SK-N-MC (cell line): ENCODE data around the gene GALT.

Experiments
- DNase-seq: peaks from one replicate; pipeline ENCODE4 v3.0.0-alpha.2; 2011; ENCODE audit warnings: low read depth, low spot score
- H3K27ac ChIP-seq: fragments of 200-600 bp; sonication (generic); 2 replicates; pipeline ENCODE4 v1.5.1; 2016; ENCODE audit warnings: mixed run types
- H3K36me3 ChIP-seq: fragments of 200-600 bp; sonication (generic); 2 replicates; pipeline ENCODE4 v1.6.1; 2017; ENCODE audit warnings: antibody characterized with exemption, low read length, mixed read lengths; ENCODE audit not compliant: insufficient read depth
- H3K4me3 ChIP-seq: fragments of 200-600 bp; sonication (generic); 2 replicates; pipeline ENCODE4 v1.5.1; 2016
- H3K9ac ChIP-seq: fragments of 200-600 bp; sonication (generic); 2 replicates; pipeline ENCODE4 v1.8.0; 2017; ENCODE audit warnings: mixed run types, mixed read lengths; ENCODE audit not compliant: insufficient read length
- H3K9me3 ChIP-seq: fragments of 200-600 bp; sonication (generic); 2 replicates; pipeline ENCODE4 v1.6.1; 2017; ENCODE audit warnings: low read depth, mild to moderate bottlenecking, antibody characterized with exemption, low read length, moderate library complexity, mixed read lengths
- EZH2 ChIP-seq: fragments of 200-600 bp; sonication (generic); IDR thresholded peaks from one replicate; pipeline ENCODE4 v1.6.1; 2017; ENCODE audit warnings: antibody characterized with exemption
- FOXP2 ChIP-seq: optimal IDR thresholded peaks from 2 replicates; pipeline ENCODE3; 2011; ENCODE audit warnings: mild to moderate bottlenecking, moderate library complexity; ENCODE audit not compliant: insufficient read depth; ENCODE audit errors: extremely low read length, control extremely low read depth
- POLR2AphosphoS5 ChIP-seq: IDR thresholded peaks from 2 replicates; pipeline ENCODE4 v1.6.1; 2012; ENCODE audit warnings: mild to moderate bottlenecking, low read depth, low read length, borderline replicate concordance

GALT gene

DNA sequence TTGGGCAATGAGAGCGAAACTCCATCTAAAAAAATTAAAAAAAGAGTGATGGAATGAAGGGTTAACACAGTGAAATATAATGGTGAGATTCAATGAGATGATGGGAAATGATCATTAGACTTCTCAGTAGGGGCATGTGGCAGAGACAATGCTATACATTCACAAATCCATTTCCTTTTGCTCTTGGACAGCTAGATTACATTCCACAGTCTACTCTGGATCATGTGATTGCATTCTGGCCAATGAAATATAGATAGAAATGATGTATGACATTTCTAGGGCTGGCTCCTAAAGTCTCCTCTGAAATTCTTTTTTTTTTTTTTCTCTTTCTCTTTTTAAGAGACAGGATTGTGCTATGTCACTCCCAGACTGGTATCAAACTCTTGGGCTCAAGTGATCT, 3.8 kb upstream of the GALT start:
- Histone ChIP-seq H3K9ac (no peak overlapping the region), H3K36me3 (no peaks in the 10 kb centered on the region; the same call in 1 of the 2 replicates), H3K4me3 (no peak overlapping the region), H3K27ac (0 out of 2 replicates have a peak overlapping the region, but pooled peaks have one; percentile 16), H3K9me3 (no peaks in the 10 kb centered on the region)
- TF ChIP-seq POLR2AphosphoS5 = no peak
- no peak for TF ChIP-seq FOXP2
- no peak for TF ChIP-seq EZH2
- DNase-seq = no peak

DNA sequence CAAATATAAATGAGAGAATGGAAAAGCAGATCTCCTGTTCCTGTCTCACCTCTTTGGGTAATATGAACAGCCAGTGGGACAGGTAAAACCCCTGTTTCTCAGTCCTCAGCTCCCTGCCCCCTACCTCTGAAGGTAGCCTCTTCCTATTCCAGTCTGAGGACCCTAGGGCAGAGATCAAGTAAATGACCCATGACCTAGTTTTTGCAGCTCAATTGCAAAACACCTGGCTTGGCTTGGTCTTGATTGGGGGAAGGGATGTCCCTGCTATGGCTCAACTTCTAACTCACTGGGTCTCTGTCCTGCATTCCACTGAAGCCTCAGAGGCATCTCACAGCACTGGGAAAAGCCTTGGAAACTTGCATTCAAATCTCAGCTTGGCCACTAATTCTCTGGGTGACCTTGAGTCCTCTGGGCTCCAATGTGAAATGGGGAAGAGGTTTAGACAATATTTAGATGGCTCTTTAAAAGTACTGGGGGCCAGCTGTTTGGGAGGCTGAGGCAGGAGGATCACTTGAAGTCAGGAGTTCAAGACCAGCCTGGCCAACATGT, 1.6 kb upstream of the GALT start:
- H3K27ac ChIP-seq = no peak overlapping the region
- no peak for DNase-seq
- H3K36me3 ChIP-seq = peaks cover 16% of the 10 kb centered on the region; the same call in 1 of the 2 replicates
- H3K4me3 ChIP-seq = no peak overlapping the region
- no peak for TF ChIP-seq FOXP2
- TF ChIP-seq EZH2 = no peak
- TF ChIP-seq POLR2AphosphoS5 = no peak
- H3K9ac ChIP-seq = no peak overlapping the region
- no peaks in the 10 kb centered on the region for H3K9me3 ChIP-seq

DNA sequence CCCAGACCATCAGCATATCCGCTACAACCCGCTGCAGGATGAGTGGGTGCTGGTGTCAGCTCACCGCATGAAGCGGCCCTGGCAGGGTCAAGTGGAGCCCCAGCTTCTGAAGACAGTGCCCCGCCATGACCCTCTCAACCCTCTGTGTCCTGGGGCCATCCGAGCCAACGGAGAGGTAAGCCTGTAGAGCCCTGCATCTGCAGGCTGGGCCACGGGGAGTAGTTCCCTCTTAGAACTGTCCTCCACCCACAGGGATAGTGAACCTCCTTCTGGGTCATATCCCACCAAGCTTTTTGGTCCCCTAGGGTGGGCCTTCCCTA, 569 bp downstream of the GALT start:
- no peak overlapping the region for H3K27ac ChIP-seq

DNA sequence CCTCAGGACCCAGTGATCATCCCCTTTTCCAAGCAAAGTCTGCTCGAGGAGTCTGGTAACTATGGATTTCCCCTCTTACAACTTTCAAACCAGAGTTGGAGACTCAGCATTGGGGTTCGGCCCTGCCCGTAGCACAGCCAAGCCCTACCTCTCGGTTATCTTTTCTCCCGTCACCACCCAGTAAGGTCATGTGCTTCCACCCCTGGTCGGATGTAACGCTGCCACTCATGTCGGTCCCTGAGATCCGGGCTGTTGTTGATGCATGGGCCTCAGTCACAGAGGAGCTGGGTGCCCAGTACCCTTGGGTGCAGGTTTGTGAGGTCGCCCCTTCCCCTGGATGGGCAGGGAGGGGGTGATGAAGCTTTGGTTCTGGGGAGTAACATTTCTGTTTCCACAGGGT, 1.2 kb downstream of the GALT start:
- TF ChIP-seq FOXP2 = no peak
- no peak for TF ChIP-seq EZH2
- no peak for TF ChIP-seq POLR2AphosphoS5
- Histone ChIP-seq H3K4me3 (peak overlapping the region; percentile 90), H3K9ac (peak overlapping the region; percentile 80), H3K36me3 (peaks cover 20% of the 10 kb centered on the region; the same call in 1 of the 2 replicates), H3K27ac (no peak overlapping the region), H3K9me3 (no peaks in the 10 kb centered on the region)
- no peak for DNase-seq

More for the DNA sequence above, 569 bp downstream of the GALT start:
- DNase-seq = no peak
- Histone ChIP-seq H3K9me3 (no peaks in the 10 kb centered on the region), H3K36me3 (peaks cover 20% of the 10 kb centered on the region; the same call in 1 of the 2 replicates), H3K4me3 (peak overlapping the region; percentile 90), H3K9ac (peak overlapping the region; percentile 80)
- TF ChIP-seq EZH2 (no peak), POLR2AphosphoS5 (no peak), FOXP2 (no peak)

DNA sequence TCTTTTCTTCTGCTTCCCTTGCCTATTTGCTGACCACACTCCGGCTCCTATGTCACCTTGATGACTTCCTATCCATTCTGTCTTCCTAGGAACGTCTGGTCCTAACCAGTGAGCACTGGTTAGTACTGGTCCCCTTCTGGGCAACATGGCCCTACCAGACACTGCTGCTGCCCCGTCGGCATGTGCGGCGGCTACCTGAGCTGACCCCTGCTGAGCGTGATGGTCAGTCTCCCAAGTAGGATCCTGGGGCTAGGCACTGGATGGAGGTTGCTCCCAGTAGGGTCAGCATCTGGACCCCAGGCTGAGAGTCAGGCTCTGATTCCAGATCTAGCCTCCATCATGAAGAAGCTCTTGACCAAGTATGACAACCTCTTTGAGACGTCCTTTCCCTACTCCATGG, 2.2 kb downstream of the GALT start:
- H3K9me3 ChIP-seq = no peaks in the 10 kb centered on the region
- H3K27ac ChIP-seq = no peak overlapping the region
- H3K9ac ChIP-seq = no peak overlapping the region
- H3K4me3 ChIP-seq = no peak overlapping the region
- no peak for DNase-seq
- no peak for TF ChIP-seq EZH2
- no peak for TF ChIP-seq POLR2AphosphoS5
- no peak for TF ChIP-seq FOXP2
- H3K36me3 ChIP-seq = peaks cover 20% of the 10 kb centered on the region; the same call in 1 of the 2 replicates

DNA sequence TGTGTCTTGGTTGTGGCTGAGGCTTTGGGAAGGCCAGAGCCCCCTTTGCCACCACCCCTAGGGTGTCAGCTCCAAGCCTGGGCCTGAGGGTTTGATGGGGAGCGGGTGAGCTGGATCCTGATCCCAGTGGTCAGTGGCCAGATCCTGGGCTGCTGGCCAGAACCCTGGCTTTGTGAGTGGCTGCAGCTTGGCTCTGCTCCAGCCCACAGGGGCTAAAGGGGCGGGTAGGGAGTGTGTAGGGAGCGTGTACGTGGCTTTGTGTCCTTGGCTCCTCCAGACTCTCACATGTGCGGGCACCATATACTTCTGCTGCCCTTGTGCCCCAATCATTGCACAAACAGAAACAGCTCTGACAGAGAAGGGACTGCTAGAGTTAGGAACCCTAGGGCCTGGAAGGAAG, 4.3 kb downstream of the GALT start:
- H3K27ac ChIP-seq = peak overlapping the region; percentile 61; the same call in 1 of the 2 replicates
- no peak overlapping the region for H3K9ac ChIP-seq

DNA sequence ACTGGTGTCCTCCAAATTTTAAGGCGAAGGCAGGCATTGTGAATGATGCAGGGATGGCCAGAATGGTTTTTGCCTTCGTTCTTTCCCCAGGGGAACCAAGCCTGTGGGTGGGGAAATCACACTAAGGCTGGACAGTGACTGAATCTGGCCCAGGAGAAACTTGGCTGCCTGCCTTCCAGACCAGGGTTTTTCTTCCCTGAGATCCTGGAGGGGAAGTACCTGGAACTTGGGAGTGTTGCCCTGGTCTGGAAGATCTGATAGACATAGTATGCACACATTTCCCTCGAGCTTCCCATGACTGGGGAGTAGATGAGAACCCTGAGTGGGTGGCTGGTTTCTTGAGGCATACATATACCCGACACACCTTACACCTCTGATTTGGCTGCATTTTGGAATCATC, 4.8 kb downstream of the GALT start:
- Histone ChIP-seq H3K9me3 (no peaks in the 10 kb centered on the region), H3K36me3 (peaks cover 20% of the 10 kb centered on the region; the same call in 1 of the 2 replicates), H3K4me3 (no peak overlapping the region), H3K27ac (no peak overlapping the region), H3K9ac (no peak overlapping the region)
- DNase-seq = no peak
- TF ChIP-seq POLR2AphosphoS5 (no peak), EZH2 (no peak), FOXP2 (no peak)

More for the DNA sequence above, 4.3 kb downstream of the GALT start:
- H3K9me3 ChIP-seq = no peaks in the 10 kb centered on the region
- no peak for DNase-seq
- TF ChIP-seq FOXP2 = no peak
- no peak for TF ChIP-seq EZH2
- H3K36me3 ChIP-seq = peaks cover 20% of the 10 kb centered on the region; the same call in 1 of the 2 replicates
- H3K4me3 ChIP-seq = no peak overlapping the region

DNA sequence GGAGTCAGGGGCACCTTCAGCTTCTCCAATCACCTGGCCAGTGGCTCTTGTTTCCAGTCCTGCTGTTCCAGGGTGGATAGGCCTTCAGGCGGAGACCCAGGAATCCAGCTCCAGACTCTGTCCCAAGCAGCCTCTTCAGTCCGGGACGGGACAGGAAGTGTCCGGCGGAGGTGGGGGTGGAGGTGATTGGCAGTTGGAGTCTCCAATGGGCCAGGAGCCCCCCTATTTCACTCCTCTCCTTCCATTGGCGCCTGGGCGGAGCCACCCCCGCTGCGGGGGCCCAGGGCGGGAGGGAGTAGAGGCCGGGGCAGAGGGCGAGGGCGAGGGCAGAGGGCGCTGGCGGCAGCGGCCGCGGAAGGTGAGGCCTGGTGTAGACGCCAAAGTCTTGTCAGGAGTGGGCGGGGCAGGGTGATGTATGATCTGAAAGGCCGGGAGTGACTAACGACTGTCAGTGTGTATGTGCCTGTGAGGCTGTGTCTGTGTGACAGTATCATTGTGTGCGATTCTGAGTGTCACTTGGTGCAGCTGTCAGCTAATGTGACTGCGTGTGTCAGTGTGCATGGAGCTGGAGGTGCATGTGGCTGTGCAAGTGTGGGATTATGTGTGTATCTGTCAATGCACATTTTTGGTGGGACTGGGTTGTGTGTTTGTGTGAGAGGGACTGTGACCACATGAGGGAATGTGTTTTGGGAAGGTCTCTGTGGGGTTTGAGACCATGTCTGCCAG, 5.6 kb downstream of the GALT start, which contains the start of gene IL11RA:
Gene IL11RA (plus strand): TSS at position 310 of the 726 bp plus-strand sequence. CDS start 3,033 bp downstream, outside the sequence.
- Histone ChIP-seq H3K36me3 (peaks cover 20% of the 10 kb centered on the region; the same call in 1 of the 2 replicates), H3K27ac (peak within 1 kb of the TSS; percentile 98), H3K9ac (peak within 1 kb of the TSS; percentile 78), H3K4me3 (peak within 1 kb of the TSS; percentile 81), H3K9me3 (no peaks in the 10 kb centered on the region)
- TF ChIP-seq POLR2AphosphoS5 = no peak
- no peak for TF ChIP-seq FOXP2
- TF ChIP-seq EZH2 = no peak
- DNase-seq = no peak

DNA sequence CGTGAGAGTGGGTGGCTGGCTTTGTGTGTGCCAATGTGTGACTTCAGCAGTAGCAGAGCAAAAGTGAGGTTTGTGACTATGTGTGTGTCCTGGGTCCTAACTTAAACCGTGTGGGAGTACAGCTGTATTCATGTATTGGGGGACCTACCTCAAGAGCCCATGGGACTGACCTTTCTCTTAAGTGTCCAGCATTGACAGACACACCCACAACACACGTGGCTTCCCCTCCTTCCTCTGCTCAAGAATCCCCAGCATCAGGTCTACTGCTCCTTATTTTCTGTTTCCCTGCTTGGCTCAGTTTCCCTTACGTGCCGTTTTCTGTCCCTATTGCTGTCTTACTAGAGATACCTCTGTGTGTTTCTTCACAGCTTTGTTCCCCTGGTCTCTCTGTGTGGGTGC, 6.1 kb downstream of the GALT start:
- peaks cover 20% of the 10 kb centered on the region; the same call in 1 of the 2 replicates for H3K36me3 ChIP-seq
- H3K27ac ChIP-seq = peak overlapping the region; percentile 98
- no peaks in the 10 kb centered on the region for H3K9me3 ChIP-seq
- H3K9ac ChIP-seq = peak overlapping the region; percentile 78
- DNase-seq = no peak
- H3K4me3 ChIP-seq = peak overlapping the region; percentile 81
- TF ChIP-seq EZH2 (no peak), POLR2AphosphoS5 (no peak), FOXP2 (no peak)
